BLaER1 treated with 17β-estradiol and CSF1 and Interleukin-3, amounts not matched to agents 10 nM and 100 nM (cell line): ENCODE results near the gene SHH.

Experiments used
- H3K27ac ChIP-seq, 11 experiments: shearing (Covaris generic); formaldehyde crosslinking; 2 replicates each; pipeline ENCODE4 v1.8.1; 2022
- H3K27me3 ChIP-seq, 11 experiments: shearing (Covaris generic); formaldehyde crosslinking; 2 replicates each; pipeline ENCODE4 v1.8.1; 2022
- H3K36me3 ChIP-seq, 11 experiments: shearing (Covaris generic); formaldehyde crosslinking; 2 replicates each; pipeline ENCODE4 v1.8.1; 2022
- H3K4me1 ChIP-seq, 10 experiments: shearing (Covaris generic); formaldehyde crosslinking; 2 replicates each; pipeline ENCODE4 v1.8.1; 2022
- H3K4me2 ChIP-seq, 11 experiments: shearing (Covaris generic); formaldehyde crosslinking; 2 replicates each; pipeline ENCODE4 v1.8.1; 2022
- H3K4me3 ChIP-seq, 10 experiments: shearing (Covaris generic); formaldehyde crosslinking; 2 replicates each; pipeline ENCODE4 v1.8.1; 2022
- H3K9ac ChIP-seq, 11 experiments: shearing (Covaris generic); formaldehyde crosslinking; 2 replicates each; pipeline ENCODE4 v1.8.1; 2022
- H3K9me3 ChIP-seq, 11 experiments: shearing (Covaris generic); formaldehyde crosslinking; replicated peaks in 1 of 11; 2 replicates each; pipeline ENCODE4 v1.8.1; 2022
- H4K20me1 ChIP-seq, 11 experiments: shearing (Covaris generic); formaldehyde crosslinking; 2 replicates each; pipeline ENCODE4 v1.8.1; 2022
- Cebpa-rat ChIP-seq, 11 experiments: shearing (Covaris generic); IDR thresholded peaks; 2 replicates each; pipeline ENCODE4 v1.8.1; 2022

Gene SHH

GRCh38 chr7:155811895-155812761 is at the start of gene SHH:
SHH (minus strand) TSS chr7:155812463; CDS start chr7:155812122, 341 bp downstream.
- peak within 1 kb of the TSS in 3 of 10 experiments; percentile 13 to 24 (median 18); a peak in 3 of 20 replicates for H3K4me3 ChIP-seq
- H3K4me1 ChIP-seq = peaks cover 25 to 40% (median 33%) of the 10 kb centered on the region in 10 experiments
- peak within 1 kb of the TSS in 10 of 11 experiments; percentile 16 to 73 (median 41); a peak in 15 of 22 replicates for H3K4me2 ChIP-seq

GRCh38 chr7:155861480-155861868 is 49.2 kb upstream of the SHH start:
- H3K27me3 ChIP-seq = no peaks in the 10 kb centered on the region
- no peaks in the 10 kb centered on the region for H3K36me3 ChIP-seq
- no peak overlapping the region for H3K9ac ChIP-seq
- no peaks in the 10 kb centered on the region for H3K9me3 ChIP-seq
- H3K4me1 ChIP-seq = no peaks in the 10 kb centered on the region
- peaks cover 0 to 2% (median 0%) of the 10 kb centered on the region in 11 experiments; a peak in 1 of 22 replicates for H4K20me1 ChIP-seq
- H3K27ac ChIP-seq = no peak overlapping the region
- no peak overlapping the region for H3K4me3 ChIP-seq
- TF ChIP-seq Cebpa-rat (IDR thresholded peaks at IDR 0.05) = no peak
- H3K4me2 ChIP-seq = no peak overlapping the region

More at GRCh38 chr7:155811895-155812761, at the start of gene SHH:
- Histone ChIP-seq H3K9ac (no peak within 1 kb of the TSS), H4K20me1 (peaks cover 0 to 76% (median 56%) of the 10 kb centered on the region in 11 experiments; a peak in 18 of 22 replicates), H3K9me3 (peaks cover 0 to 8% (median 1%) of the 10 kb centered on the region in 11 experiments; a peak in 15 of 22 replicates), H3K27ac (no peak within 1 kb of the TSS), H3K36me3 (no peaks in the 10 kb centered on the region), H3K27me3 (peaks cover 82 to 98% (median 90%) of the 10 kb centered on the region in 11 experiments)
- no peak for TF ChIP-seq Cebpa-rat (IDR thresholded peaks at IDR 0.05)

GRCh38 chr7:155860840-155861479 is 48.7 kb upstream of the SHH start:
- Histone ChIP-seq H3K36me3 (no peaks in the 10 kb centered on the region), H3K27ac (no peak overlapping the region), H3K9ac (no peak overlapping the region), H4K20me1 (peaks cover 0 to 2% (median 0%) of the 10 kb centered on the region in 11 experiments; a peak in 1 of 22 replicates), H3K4me3 (no peak overlapping the region), H3K27me3 (no peaks in the 10 kb centered on the region), H3K4me2 (no peak overlapping the region), H3K4me1 (no peaks in the 10 kb centered on the region), H3K9me3 (no peaks in the 10 kb centered on the region)
- TF ChIP-seq Cebpa-rat (IDR thresholded peaks at IDR 0.05) = no peak

GRCh38 chr7:155860461-155860839 is 48.2 kb upstream of the SHH start:
- no peak overlapping the region for H3K4me3 ChIP-seq
- no peak overlapping the region for H3K9ac ChIP-seq
- peaks cover 0 to 2% (median 0%) of the 10 kb centered on the region in 11 experiments; a peak in 1 of 22 replicates for H4K20me1 ChIP-seq
- TF ChIP-seq Cebpa-rat (IDR thresholded peaks at IDR 0.05) = no peak
- no peaks in the 10 kb centered on the region for H3K4me1 ChIP-seq
- no peak overlapping the region for H3K27ac ChIP-seq
- H3K27me3 ChIP-seq = no peaks in the 10 kb centered on the region
- peaks cover 0 to 2% (median 0%) of the 10 kb centered on the region in 11 experiments; a peak in 3 of 22 replicates for H3K9me3 ChIP-seq
- H3K4me2 ChIP-seq = no peak overlapping the region
- H3K36me3 ChIP-seq = no peaks in the 10 kb centered on the region

GRCh38 chr7:155858521-155859061 is 46.3 kb upstream of the SHH start:
- no peak overlapping the region for H3K27ac ChIP-seq
- no peak for TF ChIP-seq Cebpa-rat (IDR thresholded peaks at IDR 0.05)
- no peaks in the 10 kb centered on the region for H3K27me3 ChIP-seq
- peaks cover 0 to 14% (median 5%) of the 10 kb centered on the region in 11 experiments; a peak in 11 of 22 replicates for H3K9me3 ChIP-seq
- no peak overlapping the region for H3K9ac ChIP-seq
- no peak overlapping the region for H3K4me3 ChIP-seq
- H3K4me1 ChIP-seq = no peaks in the 10 kb centered on the region
- H4K20me1 ChIP-seq = peaks cover 0 to 2% (median 0%) of the 10 kb centered on the region in 11 experiments; a peak in 1 of 22 replicates
- no peaks in the 10 kb centered on the region for H3K36me3 ChIP-seq
- H3K4me2 ChIP-seq = no peak overlapping the region

GRCh38 chr7:155857141-155857540 is 44.9 kb upstream of the SHH start:
- H3K27ac ChIP-seq = no peak overlapping the region
- H3K4me3 ChIP-seq = no peak overlapping the region
- no peaks in the 10 kb centered on the region for H3K4me1 ChIP-seq
- no peaks in the 10 kb centered on the region for H3K27me3 ChIP-seq
- no peak overlapping the region for H3K4me2 ChIP-seq
- H4K20me1 ChIP-seq = peaks cover 0 to 2% (median 0%) of the 10 kb centered on the region in 11 experiments; a peak in 1 of 22 replicates
- peaks cover 0 to 14% (median 5%) of the 10 kb centered on the region in 11 experiments; a peak in 11 of 22 replicates for H3K9me3 ChIP-seq
- no peak for TF ChIP-seq Cebpa-rat (IDR thresholded peaks at IDR 0.05)
- H3K9ac ChIP-seq = no peak overlapping the region
- H3K36me3 ChIP-seq = no peaks in the 10 kb centered on the region

GRCh38 chr7:155856656-155857055 is 44.4 kb upstream of the SHH start:
- Histone ChIP-seq H3K4me1 (no peaks in the 10 kb centered on the region), H3K9me3 (peaks cover 0 to 14% (median 5%) of the 10 kb centered on the region in 11 experiments; a peak in 11 of 22 replicates), H3K27me3 (no peaks in the 10 kb centered on the region), H3K36me3 (no peaks in the 10 kb centered on the region), H3K27ac (no peak overlapping the region), H3K4me2 (no peak overlapping the region), H3K4me3 (no peak overlapping the region), H4K20me1 (peaks cover 0 to 2% (median 0%) of the 10 kb centered on the region in 11 experiments; a peak in 1 of 22 replicates), H3K9ac (no peak overlapping the region)
- no peak for TF ChIP-seq Cebpa-rat (IDR thresholded peaks at IDR 0.05)

GRCh38 chr7:155852426-155853301 is 40.4 kb upstream of the SHH start:
- no peak overlapping the region for H3K27ac ChIP-seq
- TF ChIP-seq Cebpa-rat (IDR thresholded peaks at IDR 0.05) = no peak
- H3K4me3 ChIP-seq = no peak overlapping the region

More at GRCh38 chr7:155852426-155853301, 40.4 kb upstream of the SHH start:
- Histone ChIP-seq H4K20me1 (no peaks in the 10 kb centered on the region; a peak in 1 of 22 replicates), H3K9ac (no peak overlapping the region), H3K9me3 (peaks cover 0 to 14% (median 5%) of the 10 kb centered on the region in 11 experiments; a peak in 11 of 22 replicates), H3K4me2 (no peak overlapping the region), H3K27me3 (peaks cover 4 to 16% (median 9%) of the 10 kb centered on the region in 11 experiments; a peak in 21 of 22 replicates), H3K4me1 (peaks cover 0 to 5% (median 4%) of the 10 kb centered on the region in 10 experiments; a peak in 8 of 20 replicates), H3K36me3 (no peaks in the 10 kb centered on the region)
